Prostate gland (tissue), 2 donors: ENCODE results near the gene ABCB11.

Source experiments
- CTCF ChIP-seq, 4 experiments: fragments of 200-600 bp in 2 of 4; fragments of 450-650 bp in 2 of 4; sonication (generic) in 2 of 4; IDR thresholded peaks; 1 replicate in 3 of 4; 2 replicates in 1 of 4; pipeline ENCODE4 v1.5.1; 2016 to 2019; ENCODE audit warnings: antibody characterized with exemption in 4 of 4, mild to moderate bottlenecking in 2 of 4, moderate library complexity in 2 of 4
- POLR2A ChIP-seq: fragments of 450-650 bp; IDR thresholded peaks from one replicate; pipeline ENCODE4 v1.6.1; 2016; ENCODE audit warnings: antibody characterized with exemption, mild to moderate bottlenecking
- POLR2AphosphoS5 ChIP-seq: sonication (generic); formaldehyde crosslinking; IDR thresholded peaks from one replicate; pipeline ENCODE4 v1.6.1; 2017; ENCODE audit warnings: antibody characterized with exemption

GRCh38 chr2:169066897-169067296 is 35.8 kb upstream of the ABCB11 start:
- TF ChIP-seq POLR2A (no peak), CTCF (IDR thresholded peaks at IDR 0.05) (no peak), POLR2AphosphoS5 (peak; percentile 14)
